ENCODE data around the gene CRABP2.

Gene CRABP2

DNA sequence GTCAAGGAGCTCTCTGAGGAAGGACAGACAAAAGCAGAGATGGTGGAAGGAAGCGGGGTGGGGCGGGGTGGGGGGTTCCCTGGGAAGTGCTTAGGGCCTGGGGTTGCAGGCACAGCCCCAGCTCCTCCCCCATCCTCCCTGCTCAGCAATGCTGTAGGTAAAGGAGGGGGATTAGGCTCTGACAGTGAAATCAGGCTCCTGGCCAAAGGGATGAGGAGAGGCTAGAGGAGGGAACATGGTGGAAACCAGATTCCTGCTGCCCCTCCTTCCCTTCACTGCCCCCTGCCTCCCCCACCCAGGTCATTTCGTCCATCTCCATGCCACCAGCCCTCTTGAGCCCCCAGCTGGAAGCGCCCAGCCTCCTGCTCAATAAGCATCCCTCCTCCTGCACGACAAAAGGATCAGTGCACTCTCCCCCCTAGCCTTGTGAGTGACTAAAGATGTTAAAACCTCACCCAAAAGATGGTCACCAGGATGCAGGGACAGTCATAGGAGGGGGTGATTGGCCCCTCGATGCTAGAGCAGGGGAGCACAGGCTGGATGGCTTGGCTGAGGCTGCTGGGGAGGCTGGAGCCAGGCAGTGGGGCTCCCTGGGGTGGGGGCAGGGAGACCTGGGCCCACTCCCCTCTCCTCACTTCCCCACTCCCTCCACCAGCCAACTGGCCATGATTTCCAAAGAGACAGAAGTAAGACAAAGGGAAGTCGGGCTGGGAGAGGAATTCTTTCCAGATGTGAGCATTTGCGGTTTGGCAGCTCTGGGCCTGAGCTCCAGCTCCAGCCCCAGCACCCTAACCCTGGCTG, 2.2 kb upstream of the CRABP2 start:
- DNase-seq: no peak

DNA sequence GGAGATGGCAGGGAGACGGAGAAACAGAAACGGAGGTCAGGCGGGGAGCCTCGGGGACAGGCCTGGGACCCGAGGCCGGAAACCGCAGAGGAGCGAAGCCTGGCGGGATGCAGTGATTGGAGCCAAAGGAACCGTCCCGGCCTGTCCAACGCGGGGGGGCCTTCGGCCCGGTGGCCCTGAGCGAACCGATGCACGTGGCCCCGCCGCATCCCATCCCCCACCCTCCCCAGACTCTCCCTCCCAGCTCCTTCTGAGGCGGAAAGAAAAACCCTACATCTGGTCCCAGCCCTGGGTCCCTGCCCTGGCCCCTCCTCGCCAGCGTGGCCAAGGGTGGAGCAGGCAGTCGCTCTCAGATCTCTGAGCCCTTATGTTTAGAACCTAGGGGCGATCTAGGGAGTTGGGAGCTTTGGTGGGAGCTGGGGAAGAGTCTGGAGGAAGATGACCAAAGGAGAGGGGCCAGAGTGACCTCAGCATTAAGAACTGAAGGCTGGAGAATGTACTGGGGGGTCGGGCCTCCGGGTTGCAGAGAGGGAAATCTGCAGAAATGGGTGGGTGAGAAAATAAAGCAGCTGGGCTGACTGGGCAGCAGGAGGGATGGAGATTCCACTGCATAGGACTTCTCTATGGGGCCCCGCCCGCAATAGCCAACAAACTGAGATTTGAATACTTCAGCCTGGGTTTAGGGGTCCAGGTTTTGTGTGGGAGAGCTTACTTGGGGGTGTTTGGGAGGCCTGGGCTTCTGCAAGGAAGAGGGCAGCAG, 1.5 kb upstream of the CRABP2 start:
- DNase-seq: no peak

DNA sequence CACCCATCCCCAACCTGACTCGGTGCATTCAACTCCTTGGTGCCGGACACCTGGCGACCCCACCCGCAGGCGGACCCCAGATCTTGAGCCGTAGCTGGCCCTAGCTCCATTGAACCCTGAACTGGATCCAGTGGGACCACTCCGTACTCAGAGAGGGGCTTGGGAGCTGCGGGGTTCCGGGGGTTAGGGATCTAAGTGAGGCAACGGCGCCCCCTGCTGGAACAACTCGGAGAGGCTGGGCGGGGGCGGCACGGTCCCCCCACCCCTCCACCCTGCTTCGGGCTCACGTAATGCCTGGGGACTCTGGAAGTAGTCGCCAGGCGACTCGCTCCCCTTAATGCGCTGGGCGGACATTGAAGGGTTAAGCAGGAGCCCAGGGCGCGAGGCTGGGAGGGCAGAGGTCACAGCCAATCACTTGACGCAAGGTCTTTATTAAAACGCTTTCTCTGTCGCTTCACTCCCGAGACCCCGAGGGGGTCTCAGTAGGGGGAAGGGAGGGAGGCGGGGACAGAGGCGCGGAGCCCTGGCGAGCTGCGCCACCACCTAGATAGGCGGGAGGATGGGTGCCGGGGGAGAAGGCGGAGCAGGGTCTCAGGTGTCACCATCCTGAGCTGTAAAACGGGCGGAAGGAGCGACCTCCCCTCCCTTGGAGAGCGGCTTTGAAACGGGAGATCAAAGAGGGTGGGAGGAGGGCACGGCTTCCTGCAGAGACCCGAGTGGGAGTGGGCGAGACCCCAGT, 704 bp upstream of the CRABP2 start:
- peak; percentile 89 for DNase-seq

DNA sequence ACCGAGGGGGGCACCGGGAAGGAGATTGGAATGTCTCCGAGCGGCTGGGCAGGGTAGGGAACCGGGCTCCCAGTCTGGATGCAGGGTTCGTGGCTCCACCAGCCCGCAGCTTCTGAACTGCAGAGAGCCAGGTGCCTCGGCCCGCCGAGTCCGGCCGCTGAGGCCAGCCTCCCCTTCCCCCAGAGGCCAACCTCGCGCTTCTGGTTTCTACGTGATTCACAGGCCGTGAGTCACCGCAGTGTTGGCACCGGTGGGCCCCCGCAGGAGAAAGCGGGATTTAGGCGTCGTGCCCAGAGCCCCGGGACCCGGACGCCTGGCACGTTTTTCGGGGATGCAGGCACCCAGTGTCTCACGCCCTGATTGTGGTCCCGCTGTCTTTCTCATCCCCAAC, 458 bp downstream of the CRABP2 start:
- peak; percentile 72 for DNase-seq

DNA sequence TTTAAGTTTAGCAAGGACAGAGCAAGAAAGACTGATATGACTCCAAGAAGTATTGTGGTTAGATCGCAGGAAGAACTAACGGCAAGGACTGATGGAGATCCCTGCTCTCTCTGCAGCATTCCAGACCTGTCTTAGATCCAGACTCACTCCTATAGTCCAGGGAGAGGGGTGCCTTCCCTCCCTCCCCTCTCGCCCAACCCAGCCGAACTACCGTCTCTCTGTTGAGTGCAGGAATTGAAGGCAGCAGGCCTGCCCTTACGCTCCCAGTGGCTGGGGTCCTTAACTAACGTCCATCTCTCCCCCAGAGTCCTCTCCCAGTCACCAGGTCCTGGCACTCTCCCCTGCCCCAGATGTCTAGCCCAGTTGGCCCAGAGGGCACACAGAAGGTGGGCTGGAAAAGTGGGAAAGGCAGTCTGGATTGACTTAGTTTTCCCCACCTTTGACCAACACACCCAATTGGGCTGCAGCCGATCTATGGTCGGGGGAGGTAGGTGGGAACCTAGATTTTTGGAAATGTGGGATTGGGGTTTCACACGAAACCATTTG, 1.1 kb downstream of the CRABP2 start:
- DNase-seq: no peak

DNA sequence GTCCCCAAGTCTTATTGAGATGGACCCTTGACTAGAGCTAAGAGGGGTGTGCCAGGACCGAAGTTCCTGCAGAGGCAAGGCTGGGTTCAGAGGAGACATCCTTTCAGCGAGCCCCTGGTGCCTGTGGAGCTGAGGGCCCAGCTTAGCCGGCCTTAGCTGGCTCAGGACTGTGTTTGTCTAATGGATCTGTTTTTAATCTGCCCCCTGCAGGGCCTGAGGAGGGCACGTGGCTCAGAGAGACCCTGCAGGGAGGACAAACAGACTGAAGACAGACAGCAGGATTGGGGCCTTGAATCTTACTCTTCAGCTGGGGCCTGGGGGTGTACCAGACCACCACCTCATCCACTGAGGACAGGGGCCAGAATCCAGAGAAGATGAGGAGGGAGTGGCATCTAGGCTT, 1.6 kb downstream of the CRABP2 start:
- no peak for DNase-seq

DNA sequence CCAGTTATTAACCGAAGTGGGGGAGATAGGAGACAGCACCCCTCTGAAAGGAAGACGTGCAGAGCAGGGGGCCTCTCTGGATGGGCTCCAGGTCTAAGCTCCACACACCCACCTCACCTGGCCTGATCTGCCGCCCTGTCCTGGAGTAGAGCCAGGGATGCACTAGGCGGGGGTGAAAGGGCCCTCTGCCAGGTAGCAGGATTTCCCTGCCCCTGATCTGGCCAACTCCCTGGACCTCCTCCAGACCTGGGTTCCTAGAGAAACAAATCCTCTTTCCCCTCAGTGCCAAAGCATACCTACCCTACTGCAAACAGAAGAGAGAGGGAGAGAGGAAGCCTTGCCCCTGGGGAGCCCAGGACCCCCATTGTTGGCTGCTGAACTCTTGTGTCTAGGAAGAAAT, 2.0 kb downstream of the CRABP2 start:
- no peak for DNase-seq

DNA sequence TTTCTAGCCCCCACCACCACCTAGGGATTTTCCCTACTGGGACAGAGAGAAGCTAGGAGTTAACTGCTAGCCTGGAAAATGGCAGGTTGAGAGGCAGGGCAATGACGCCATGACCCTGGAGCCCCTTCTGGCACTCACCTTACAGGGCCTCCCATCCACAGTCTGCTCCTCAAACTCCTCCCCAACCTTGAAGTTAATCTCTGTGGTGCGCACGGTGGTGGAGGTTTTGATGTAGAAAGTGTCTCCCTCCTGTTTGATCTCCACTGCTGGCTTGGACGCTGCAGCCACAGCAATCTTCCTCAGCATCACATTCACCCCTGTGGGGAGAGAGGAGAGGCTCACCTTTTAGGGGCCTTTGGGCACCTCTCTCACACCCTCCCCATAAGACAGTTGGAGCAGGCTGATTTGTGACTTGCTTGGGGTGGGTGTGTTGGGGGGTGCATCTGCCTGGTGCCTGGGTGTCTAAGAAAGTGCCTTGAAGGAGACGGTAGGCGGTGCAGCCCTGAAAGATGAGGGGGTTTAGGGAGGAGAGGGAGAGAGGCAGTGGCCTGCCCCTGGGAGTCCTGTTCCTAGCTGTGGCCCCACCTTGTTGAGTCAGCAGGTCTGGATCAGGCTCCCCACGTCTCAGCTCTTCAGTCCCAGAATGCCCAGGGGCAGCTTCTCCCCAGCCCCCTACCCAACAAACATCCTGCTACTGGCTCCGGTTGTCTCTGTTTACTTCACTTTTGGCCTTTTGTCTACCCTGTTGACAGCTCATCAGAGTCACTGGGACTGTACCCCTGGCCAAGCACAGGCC, 4.4 kb downstream of the CRABP2 start:
- DNase-seq: no peak

DNA sequence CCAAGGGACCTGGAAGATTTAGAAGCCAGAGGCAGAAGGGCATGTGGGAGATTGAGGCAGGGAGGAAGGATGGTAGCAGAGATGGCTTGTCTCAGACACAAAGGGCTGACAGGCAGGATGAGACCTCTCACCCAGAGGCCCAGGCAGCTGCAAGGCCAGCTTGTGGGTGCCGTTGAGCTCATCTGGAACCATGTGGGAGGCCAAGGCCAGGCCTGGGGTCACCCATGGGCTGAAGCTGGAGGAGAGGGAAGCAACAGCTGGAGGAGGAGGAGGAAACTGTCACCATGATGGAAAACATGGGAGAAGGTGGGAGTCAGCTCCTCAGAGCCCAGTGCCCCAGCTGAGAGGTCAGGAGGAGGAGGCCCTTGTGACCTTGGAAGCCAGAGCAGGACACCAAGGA, 6.4 kb downstream of the CRABP2 start:
- no peak for DNase-seq

DNA sequence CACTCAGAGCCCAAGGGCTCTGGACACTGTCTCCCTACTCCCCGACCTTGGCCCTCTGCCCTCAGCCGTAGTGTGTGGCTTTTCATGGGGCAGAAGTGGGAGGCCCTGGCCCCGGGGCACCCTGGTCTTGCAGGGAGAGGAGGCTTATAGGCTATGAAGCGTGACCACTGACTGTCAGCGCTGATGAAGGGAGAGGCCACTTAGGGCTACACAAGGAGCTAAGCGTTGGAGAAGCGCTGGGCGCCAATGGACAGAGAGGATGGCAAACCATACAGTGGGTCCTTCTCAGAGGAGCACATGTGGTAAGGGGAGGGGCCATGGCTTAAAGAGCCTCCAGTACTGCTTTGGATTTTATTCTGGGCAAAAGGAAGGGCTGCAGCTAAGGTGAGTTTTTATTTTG, 7.9 kb downstream of the CRABP2 start:
- DNase-seq: no peak

DNA sequence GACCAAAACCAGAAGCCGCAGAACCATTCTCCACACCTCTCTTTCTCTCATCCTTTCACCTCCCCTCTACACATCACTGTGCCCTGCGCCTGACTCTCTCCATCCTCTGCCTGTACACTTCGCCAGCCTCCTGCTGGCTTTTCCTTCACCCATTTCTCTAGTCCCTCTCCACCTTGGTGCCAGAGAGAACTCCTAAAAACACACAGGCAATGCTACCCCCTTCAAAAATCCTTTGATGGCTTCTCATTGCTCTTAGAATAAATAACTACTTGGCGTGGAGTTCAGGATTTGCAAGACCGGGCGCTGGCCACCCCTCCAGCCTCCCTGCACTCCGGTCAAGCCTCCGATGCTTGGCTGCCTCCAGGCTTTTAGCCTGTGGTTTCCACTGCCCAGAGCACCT, 8.6 kb downstream of the CRABP2 start:
- DNase-seq: no peak

DNA sequence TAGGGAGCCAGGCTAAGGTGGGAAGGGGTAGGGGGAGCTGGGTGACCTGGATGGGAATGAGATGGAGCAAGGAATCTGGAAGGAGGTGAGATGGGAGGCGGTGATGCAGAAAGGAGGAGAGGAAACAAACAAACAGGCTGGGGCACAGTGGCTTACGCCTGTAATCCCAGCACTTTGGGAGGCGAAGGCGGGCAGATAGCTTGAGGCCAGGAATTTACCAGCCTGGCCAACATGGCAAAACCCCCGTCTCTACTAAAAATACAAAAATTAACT, 10.8 kb downstream of the CRABP2 start:
- no peak for DNase-seq

DNA sequence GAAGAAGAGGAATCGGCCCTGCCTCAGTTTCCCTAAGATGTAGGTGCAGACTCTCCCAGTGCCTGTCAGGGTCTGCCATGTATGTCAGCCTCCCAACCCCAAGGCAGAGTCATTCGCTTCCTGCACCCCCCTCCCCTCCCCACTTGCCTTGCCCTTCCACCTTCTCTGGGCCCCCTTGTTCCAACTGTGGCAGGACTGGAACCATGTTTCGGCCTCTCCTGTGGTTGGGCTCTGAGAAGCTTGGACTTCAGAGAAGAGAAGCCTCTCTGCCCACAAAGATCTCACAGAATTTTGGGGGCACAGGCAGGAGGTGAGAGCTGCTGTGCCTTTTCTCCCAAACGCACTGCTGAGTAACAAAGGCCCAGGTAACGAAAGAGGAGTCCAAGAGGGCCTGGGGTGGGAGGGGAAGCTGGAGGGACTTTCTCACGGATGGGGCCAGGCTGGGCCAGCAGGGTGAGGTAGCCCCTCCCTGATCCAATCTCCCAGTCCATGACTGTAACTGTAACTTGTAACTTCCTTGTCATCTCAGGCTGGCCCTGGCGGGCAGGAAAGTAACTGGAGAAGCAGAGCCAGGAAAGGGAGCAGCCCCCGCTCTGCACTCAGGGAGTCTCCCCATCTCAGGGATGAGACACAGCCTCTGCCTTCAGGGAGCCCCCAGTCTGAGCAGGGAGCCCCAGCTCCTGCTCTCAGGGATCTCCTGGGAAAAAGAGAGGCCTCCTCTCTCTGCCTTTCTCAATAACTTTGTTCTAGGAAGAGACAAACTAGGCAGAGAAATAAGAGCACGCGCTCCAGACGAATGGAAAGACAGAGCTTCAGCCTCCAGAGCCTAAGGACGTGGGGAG, 11.3 kb downstream of the CRABP2 start:
- no peak for DNase-seq

DNA sequence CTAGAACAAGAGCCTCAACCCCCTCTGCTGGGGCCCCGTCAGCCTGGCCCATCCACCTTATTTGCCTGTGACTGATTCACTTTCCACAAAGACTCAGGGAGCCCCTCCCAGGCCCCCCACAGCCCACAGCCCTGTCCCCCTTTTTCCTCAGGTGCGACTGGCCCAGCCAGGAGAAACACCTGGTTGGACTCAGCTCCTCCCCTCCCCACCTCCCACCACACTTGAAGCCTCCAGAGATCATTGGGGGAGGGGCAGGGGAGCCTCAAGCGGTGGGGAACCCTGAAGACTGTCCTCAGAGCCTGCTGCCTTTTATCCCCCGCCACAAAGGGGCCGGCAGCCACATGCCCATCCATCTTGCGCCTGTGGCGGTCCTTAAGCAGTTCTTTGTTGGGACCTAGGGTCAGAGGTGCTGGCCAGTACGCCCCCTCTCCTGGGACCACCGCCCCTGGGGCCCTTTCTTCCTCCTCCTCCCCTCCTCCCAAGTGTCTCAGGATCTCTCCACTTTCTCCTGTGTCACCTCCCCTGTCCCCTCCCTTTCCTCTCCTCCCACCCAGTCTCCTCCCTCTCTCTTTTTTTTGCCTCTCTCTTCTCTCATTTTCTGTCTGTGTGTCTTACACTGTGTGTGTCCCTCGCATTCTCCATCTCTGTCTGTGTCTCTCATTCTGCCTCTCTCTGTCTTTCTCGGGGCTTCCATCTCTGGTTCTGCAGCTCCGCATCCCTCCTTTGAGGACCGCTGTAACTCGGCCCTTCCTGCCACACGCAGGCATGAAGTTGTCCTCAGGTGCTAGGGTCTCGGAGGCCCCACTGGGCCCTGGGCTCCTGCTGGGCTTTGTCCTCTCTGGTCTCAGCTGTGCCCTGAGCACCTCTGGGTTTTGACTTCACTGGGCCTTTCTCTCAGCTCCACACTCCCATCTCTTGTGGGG, 12.2 kb downstream of the CRABP2 start:
- no peak for DNase-seq

DNA sequence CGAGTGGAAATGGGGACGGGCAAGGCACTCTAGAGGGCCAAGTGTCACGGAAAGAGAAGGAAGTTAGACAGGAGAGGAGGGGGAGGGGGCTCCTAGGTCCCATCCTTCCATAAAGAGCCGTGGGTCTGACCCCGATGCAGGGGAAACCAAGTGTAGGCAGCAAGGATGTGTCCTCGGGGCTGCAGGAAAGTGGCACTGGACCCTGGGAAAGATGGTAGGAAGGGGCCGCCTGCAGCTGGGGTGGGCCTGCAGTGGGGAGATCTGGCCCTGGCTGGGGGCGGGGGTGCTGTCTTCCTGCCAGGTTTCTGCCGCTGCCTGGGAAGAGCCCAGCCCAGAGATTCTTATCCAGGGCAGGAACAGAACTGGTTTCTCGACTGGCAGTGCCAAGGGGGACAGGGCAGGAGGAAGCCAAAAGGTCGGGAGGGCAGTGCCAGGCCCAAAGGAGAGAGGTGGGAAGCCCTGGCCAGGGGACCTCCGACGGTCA, 12.9 kb downstream of the CRABP2 start:
- no peak for DNase-seq

DNA sequence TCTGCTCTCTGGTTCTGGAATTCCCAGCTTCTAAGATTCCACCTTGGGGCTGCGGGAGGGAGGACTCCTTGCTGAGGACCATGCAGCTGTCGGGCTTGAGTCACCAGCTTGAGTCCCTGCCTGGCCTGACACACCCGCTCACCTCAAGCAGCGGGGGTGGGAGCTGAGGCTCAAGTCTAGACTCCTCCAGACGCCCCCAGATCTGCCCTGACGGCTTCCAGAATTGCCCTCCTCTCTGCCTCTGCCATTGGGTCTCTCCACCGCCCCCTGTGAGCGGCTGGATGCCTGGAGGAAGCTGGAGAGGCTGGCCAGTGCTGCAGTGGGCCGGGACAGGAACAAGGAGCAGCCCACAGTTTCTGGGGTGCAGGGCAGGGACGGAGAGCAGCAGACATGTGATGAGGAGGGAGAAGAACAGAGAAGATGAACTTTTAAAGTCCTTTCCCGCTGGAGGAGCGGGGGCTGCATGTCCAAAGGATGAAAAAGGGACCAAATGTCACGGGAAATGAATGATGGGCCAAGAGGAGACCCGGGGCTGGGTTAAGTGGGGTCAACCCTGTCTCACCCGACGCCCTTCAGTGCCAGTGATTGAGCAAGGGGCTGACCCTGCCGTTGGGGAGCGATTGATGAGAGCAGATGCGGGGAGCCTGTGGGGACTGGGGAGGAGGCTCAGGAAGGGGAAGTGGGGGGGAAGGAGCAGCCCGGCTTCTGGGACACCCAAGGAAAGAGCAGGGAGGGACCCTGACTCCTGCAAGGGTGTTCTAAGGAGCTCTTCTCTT, 13.5 kb downstream of the CRABP2 start:
- no peak for DNase-seq

DNA sequence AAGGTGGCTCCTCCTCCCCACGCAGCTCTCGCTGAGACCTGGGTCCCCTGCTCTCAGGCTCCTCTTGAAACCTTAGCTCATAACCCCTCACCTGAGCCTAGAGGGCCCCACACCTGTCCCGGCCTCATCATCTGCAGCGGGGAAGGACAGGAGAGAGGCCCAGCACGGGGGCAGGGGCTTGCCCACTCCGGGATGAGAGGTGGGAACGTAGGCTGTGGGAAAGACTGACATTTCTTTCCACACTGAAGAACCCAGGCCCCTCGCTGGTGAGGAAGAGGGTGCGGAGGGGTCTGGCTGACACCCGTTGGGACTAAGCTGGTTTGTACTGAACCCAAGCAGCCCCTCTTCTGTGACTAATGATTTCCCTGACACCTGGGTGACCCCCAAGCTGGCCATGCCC, 14.2 kb downstream of the CRABP2 start:
- no peak for DNase-seq

DNA sequence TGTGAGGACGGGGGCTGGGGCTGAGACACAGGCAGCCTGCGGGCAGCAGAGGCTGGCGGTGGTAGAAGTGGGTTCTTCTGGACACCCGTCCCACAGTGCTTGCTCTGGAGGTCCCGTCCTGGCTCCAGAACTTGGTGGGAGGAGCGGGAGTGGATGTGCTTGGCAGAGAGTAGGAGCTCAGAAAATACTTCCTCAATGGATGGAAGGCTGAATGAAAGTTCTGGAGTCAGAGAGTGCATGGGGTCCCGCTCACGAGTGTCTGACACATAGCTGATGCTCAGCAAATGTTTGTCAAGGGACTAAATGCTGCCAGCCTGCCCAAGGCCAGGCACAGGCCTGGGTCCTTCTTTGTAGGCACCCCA, 14.7 kb downstream of the CRABP2 start:
- no peak for DNase-seq

DNA sequence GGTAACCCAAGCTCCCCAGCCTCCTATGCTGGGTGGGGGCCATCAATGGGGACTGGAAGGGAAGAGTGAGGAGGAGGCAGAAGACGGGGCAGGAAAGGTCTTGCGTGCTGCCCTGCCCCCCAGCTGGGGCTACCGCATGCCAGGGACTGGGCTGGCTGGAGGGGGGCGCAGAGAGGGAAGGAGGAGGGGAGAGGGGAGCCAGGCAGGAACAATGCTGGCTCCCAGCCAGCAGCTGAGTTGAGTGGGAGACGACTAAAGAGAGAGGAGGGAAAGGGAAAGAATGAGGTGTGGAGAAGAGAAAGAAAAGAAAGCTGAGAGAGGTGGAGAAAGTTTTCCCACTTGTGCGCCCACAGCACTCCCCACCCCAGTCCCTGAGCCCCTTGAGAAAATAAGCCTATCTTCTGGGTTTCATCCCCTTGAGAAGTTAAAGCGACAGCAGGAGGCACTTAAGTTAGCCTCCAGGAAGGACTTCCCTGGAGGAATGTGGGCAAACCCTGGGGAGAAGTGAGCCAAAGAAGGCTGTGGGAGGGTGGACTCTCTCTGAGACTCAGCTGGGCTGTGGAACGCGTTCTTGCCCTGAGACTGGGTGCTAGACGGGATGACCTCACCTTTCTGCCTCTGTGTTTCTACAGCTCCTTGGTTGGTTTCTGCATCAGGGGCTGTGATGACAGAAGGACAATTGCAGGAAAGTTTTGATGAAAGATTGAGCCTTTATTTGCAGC, 15.3 kb downstream of the CRABP2 start:
- DNase-seq: no peak

Data from activated CD8-positive, alpha-beta memory T cell treated with anti-CD3 and anti-CD28 coated beads for 24 hours (primary cell).